NCI-H510A treated with DMSO at 0.1 percent for 48 hours (cell line): ENCODE results near the gene CCT5.
A peak's percentile ranks its signal among the peaks of the same experiment; 100 is the strongest.
"Not testable (repeated sequence)": the region's sequence is repeated elsewhere in the genome, so short reads cannot be mapped to it uniquely, and the experiment has no call there.

Source experiments
- DNase-seq: peaks from one replicate; lab custom pipeline; 2025; lab: John Stamatoyannopoulos, UW

Gene CCT5

DNA sequence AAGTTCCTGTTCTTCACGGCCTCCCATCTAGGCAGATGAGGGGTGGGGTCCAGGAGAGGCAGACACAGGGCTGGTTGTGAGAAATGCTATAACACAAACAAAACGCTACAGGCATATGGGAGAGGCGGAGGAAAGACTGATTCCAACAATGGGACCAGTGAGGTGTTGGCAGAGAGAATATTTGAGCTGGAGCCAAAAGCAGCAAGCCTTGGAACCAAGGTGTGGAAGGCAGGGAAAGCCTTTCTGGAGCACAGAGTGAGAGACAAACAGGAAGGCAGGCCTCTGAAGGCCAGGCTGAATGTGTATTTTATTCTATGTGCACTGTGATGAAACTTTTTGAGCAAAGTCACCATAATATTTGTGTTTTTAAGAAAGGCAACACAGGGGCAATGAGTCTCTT, 3.3 kb upstream of the CCT5 start:
- DNase-seq = no peak

GRCh38 chr5:10247217-10247616, 2.9 kb upstream of the CCT5 start:
- not testable (repeated sequence) for DNase-seq

DNA sequence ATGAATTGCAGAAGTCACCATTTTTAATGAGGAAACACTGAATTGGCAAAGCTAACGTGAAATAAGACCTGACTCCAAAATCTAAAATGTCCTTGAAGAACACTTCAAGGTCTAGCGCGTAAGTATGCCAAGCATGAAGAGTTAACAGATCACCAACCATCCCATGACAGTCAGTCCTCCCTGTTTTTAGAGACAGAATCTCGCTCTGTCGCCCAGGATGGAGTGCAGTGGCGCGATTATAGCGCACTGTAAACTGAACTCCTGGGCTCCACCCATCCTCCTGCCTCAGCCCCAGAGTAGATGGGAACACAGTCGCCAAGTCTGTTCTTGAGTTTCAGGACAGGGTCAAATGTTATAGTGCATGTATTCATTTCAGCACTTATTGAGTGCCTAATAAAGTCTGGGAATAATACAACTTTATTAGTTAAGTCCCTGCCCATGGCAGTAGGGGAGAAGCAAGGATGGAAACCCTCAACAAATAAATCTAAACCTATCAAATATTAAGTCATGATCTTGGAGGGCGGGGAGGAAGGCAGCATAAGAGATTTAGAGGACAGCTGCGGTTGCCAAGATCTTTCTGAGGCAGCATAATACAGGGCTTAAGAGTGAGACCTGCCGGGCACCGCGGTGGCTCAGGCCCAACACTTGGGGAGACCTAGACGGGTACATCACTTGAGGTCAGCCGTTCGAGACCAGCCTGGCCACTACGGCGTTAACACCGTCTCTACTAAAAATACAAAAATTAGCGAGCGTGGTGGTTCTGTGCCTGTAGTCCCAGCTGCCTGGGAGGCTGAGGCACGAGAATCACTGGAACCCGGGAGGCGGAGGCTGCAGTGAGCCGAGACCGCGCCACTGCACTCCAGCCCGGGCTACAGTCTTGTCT, 1.5 kb upstream of the CCT5 start:
- DNase-seq = peak; percentile 40

DNA sequence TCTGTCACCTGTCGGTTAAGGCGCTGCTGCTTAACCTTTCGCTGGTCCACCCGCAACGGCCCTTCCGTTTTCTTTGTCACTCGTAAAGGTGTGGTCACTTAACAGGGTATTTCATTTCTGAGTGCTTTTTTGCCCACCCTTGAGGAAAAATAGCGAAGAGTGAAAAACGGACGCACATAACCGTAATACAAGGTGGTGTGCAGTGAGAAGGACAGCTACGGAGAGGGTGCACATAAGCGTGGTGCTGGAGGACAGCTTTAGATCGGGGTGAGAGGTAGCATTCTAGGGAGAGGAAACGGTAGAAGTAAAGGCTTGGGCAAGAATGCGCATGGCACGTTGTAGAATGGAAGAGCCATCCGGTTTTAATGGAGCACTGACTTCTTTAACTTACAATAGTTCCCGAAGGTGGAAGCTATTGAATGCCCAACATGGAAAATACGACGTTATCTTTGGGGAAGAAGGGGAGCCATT, 761 bp downstream of the CCT5 start:
- no peak for DNase-seq

DNA sequence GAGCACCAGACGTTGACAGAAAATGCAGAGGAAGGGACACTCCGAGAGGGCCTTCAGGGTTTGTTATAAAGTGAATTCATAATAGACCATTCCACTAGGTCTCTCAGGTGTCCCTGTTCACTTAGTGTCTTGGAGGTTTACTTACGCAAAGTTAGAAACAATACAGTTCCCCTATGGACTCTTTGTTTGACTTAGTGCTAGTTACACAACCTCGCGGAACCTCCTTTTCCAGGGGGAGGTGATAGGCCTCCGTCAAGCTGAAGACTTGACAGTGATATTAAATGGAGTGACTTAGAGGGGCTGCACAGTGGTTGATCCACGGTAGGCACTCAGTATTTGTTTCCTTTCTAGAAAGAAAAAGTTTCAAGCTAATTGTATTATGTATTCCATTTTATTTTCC, 1.3 kb downstream of the CCT5 start:
- no peak for DNase-seq

DNA sequence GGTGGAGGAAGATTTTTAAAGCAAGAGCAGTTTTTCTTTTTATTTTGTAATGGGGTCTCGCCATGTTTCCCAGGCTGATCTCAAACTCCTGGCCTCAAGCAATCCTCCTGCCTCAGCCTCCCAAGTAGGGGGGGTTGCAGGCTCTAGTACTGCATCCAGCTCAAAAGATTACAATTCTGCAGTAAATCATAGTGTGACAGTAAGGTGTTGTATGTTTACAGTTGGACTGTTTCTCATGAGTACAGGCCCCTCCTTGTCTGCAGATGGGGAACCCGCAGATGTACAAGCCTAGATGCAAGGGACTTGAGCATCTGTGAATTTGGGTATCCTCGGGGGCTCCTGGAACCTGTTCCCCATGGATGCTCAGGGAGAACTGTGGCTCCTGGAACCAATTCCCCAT, 3.3 kb downstream of the CCT5 start:
- no peak for DNase-seq

- no peak for DNase-seq
Observed at GRCh38 chr5:10254686-10255085, 4.6 kb downstream of the CCT5 start.

GRCh38 chr5:10257870-10258269, 7.8 kb downstream of the CCT5 start:
- no peak for DNase-seq

DNA sequence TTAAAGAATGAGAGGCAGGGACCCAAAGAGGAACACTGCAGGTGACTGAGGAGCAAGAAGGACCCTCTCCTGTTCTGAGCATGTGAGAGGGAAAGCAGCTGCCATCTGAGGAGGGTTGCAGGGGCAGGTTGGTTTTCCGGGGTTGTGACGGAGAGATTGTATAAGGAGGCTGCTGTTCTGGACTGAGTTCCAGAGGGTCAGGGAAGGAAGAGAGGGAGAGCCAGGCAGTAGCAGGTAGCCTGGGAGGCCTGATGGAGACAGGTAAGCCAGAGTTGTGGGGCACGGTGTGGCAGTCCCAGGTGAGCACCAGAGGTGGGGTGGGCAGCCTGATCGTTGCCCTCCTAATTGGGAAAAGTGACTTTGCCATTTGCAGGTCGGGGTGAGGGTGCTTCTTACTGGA, 9.8 kb downstream of the CCT5 start:
- DNase-seq = no peak

DNA sequence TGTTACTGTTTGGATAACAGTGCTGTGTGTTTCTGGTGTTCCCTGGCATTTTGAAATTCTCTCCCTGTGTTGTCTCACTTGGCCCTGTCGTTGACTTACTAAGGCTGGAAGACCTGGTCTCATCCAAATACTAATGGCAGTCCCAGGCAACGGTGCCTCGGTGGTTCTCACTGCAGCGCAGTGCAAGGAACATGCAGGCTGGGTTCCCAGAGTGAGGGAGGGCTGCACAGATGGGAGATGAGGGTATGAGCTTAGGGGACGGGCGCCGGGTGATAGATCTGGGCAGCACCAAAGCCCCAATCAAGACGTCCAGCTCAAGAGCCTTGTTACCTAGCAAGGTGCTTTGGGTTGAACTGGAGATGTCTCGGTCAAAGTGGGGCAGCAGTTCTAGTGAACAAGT, 11.0 kb downstream of the CCT5 start:
- no peak for DNase-seq

DNA sequence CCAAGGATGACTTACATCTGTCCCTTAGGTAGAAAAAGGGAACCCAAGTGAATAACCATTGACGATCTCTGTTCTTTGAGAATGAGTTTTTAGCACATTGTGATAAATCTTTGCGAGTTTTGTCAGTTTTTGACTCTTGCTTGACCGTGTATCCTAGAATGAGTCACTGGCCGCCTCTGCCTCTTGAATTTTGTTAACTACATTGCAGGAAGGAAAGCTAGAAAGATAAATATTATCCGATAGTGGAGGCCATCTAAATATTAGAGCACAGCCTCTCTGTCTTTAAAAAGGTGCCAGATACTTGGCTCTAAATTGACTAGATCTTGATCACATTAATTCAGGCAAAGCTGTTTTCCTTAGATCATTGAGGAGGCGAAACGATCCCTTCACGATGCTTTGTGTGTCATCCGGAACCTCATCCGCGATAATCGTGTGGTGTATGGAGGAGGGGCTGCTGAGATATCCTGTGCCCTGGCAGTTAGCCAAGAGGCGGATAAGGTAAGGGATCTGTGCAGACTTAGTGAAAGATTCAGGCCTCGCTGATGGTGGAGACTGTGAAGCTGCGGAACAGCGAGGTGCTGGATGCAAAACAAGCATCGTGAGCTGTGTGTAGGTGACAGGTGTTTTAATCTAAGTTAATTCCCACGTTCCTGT, 12.2 kb downstream of the CCT5 start:
- no peak for DNase-seq

DNA sequence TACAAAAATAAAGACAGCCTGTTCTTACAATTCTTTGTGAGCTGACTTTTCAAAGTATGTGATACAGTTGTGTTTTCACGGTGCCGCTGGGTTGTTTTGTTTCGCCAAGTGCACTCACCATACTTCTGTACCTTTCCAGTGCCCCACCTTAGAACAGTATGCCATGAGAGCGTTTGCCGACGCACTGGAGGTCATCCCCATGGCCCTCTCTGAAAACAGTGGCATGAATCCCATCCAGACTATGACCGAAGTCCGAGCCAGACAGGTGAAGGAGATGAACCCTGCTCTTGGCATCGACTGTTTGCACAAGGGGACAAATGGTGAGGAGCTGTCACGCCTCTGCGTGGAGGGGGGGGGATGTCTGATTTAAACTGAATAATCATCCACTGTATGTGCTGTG, 12.9 kb downstream of the CCT5 start:
- DNase-seq = no peak

DNA sequence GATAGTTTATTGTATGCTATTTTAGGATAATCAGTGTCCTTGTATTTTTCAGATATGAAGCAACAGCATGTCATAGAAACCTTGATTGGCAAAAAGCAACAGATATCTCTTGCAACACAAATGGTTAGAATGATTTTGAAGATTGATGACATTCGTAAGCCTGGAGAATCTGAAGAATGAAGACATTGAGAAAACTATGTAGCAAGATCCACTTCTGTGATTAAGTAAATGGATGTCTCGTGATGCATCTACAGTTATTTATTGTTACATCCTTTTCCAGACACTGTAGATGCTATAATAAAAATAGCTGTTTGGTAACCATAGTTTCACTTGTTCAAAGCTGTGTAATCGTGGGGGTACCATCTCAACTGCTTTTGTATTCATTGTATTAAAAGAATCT, 14.5 kb downstream of the CCT5 start:
- DNase-seq = no peak

DNA sequence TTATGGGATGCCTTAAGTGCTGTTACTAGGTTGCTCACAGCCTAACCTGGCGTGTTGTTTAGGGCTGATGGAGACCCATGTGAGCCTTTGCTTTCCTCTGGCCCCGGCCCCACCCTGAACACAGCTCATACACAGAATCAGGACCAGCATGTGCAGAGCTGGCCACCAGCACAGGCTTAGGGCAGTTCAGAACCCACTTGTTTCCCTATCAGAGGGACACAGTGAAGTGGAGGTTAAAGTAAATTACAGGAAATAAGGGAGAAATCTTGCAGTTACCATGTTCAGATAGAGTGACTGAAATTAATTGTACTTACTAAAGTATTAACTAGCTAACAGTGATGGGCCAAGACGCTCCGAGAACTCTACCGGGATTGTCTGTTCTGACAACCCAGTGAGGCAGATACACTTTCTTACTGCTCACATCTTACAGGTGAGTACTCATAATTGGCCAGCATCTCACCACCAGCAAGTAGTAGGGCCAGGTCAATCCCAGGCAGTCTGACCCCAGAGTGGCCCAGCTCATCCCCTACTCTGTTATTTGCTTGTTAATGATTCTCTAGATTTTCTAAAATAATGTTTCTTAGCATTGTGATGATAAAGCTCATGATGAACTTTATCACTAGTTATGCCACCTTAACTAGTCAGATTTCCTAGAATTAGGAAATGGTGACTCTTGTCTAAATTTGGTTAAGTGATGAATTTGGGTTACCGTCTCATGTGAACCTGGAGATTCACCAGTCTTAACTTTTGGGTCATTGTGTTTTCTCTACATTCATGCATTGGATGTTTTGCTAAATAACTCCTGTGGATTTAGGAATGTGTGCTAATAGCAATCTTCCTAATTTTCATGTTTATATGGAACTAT, 15.4 kb downstream of the CCT5 start:
- DNase-seq = no peak

DNA sequence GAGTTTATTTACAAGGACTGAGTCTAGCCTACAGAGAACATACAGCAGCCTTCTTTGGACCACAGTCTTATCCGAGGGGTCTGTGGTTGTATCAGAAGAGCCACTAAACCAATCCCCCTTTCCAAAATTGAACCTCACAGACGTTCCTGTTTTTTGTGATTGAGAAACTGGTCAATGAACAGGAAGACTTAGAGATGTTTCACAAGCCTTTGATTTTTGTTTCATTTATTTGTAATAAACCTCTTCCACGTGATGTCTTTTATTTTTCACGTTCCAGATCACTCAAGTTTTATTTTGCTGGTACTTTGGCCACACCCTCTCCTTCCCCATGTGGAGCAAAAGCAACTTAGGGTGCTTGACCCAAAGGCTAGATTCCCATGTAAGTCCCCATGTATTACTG, 16.1 kb downstream of the CCT5 start:
- DNase-seq = no peak

DNA sequence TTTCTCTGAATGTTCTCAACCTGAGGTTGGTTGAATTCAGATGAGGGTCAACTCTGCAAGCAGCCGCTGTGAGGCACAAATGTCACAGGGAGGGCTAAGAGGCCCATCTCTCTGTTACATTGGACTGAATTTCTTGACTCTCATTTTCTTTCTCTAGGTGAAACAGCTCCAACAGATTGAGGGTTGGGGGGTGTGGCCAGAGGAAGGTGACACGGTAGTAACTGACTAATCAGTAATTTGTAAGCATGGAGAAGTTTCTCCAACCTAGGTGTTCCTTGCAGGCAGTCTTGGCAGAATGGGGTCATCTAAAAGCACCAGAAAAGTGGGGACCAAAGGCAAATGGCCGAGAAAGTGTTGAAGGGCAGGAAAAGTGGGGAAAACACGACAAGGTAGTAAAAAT, 16.8 kb downstream of the CCT5 start:
- no peak for DNase-seq

DNA sequence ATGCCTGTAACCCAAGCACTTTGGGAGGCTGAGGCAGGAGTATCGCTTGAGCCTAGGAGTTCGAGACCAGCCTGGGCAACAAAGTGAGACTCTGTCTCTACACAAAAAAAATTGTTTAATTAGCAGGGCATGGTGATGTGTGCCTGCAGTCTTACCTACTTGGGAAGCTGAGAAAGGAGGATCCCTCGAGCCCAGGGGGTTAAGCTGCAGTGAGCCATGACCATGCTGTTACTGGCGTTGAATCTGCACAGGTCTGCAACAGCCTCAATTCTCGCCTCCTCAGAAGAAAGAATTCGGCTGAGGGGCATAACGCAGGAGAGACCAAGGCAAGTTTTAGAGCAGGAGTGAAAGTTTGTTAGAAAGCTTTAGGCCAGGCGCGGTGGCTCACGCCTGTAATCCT, 18.0 kb downstream of the CCT5 start:
- no peak for DNase-seq

DNA sequence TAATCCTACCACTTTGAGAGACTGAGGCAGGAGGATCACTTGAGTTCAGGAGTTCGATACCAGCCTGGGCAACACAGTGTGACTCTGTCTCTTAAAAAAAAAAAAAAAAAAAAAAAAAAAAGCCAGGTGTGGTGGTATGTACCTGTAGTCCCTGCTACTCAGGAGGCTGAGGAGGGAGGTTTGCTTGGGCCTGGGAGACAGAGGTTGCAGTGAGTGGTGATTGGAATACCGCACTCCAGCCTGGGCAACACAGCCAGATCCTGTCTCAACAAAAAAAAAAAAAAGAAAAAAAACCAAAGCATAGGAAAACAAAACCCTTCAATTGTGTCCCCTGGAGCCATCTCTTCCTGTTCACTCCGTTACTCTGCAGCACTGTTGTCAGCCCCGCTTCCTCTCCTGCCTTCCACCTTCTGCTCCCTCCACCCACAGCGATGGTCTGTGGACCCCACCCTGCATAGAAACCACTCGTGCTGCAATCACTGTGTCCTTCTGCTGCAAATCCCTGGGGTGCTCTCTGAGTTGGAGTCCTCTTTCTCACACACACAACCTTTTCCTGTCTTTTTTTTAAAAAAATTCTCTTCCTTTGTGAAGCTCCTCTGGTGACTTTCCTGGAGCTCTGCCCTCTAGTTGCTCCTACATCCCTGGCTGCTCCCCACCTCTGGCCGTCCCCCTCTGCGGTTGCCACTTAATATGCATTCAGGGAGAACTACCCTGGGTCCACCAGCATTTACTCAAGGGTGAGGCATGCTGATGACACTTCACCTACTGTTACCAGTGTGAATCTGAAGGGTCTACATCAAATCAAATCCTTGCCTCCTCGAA, 22.2 kb downstream of the CCT5 start:
- DNase-seq = no peak

DNA sequence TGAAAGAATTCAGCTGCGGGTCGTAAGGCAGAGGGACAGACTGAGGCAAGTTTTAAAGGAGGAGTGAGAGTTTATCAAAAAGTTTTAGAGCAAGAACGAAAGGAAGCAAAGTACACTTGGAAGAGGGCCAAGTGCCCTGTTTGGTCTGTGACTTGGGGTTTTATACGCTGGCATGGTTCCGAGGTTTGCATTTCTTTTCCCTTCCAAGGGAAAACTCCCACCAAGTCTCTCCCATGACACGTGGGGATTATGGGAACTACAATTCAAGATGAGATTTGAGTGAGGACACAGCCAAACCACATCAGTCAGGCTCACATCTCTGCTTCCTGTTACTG, 22.8 kb downstream of the CCT5 start:
- DNase-seq = not testable (repeated sequence)

GRCh38 chr5:10275460-10275859, 25.4 kb downstream of the CCT5 start:
- no peak for DNase-seq

GRCh38 chr5:10275991-10276390, 25.9 kb downstream of the CCT5 start:
- no peak for DNase-seq

GRCh38 chr5:10276691-10277090, 26.6 kb downstream of the CCT5 start:
- no peak for DNase-seq
